SK-N-SH (cell line): ENCODE data around the gene NOP9. TPM values are rescaled to one million over a fixed set of nuclear protein-coding genes. Genes with fewer than 3 reads are reported as not detected.

ENCODE experiments used
- CTCF ChIA-PET: fragments of 300-600, 350-600 bp; formaldehyde crosslinking; extraction: SDS; loops from one replicate; lab custom pipeline; 2021; lab: Yijun Ruan, JAX
- POLR2A ChIA-PET: fragments of 350-600 bp; sonication (Branson Sonifier 250); formaldehyde crosslinking; extraction: SDS; loops from one replicate; lab custom pipeline; 2020; ENCODE audit warnings: antibody characterized with exemption, inconsistent platforms; lab: Yijun Ruan, JAX
- DNase-seq: peaks from one replicate; pipeline ENCODE4 v3.0.0; 2012
- H2AFZ ChIP-seq: fragments of 200-600 bp; sonication (generic); 2 replicates; pipeline ENCODE4 v1.8.1; 2016; ENCODE audit warnings: antibody characterized with exemption, mild to moderate bottlenecking, low read depth
- H3F3A ChIP-seq: fragments of 200-600 bp; sonication (generic); replicated peaks from 2 replicates; pipeline ENCODE3; 2016; ENCODE audit warnings: antibody characterized with exemption, mild to moderate bottlenecking; ENCODE audit not compliant: insufficient read depth
- H3K27ac ChIP-seq, 2 experiments: fragments of 200-500 bp in 1 of 2; fragments of 200-600 bp in 1 of 2; sonication (Bioruptor generic) in 1 of 2; sonication (generic), shearing (Covaris generic) in 1 of 2; 2 replicates each; pipeline versions ENCODE4 v1.5.1 to v1.6.1; 2014 to 2016; ENCODE audit warnings: low read depth in 2 of 2, inconsistent platforms in 1 of 2, low read length in 1 of 2, mild to moderate bottlenecking in 1 of 2, mixed read lengths in 1 of 2
- H3K27me3 ChIP-seq: fragments of 200-600 bp; sonication (generic), shearing (Covaris generic); 2 replicates; pipeline ENCODE4 v1.6.1; 2016; ENCODE audit warnings: mixed run types; ENCODE audit not compliant: insufficient read depth
- H3K36me3 ChIP-seq, 2 experiments: fragments of 200-500 bp in 1 of 2; fragments of 200-600 bp in 1 of 2; sonication (Bioruptor generic) in 1 of 2; sonication (generic) in 1 of 2; replicated peaks in 1 of 2; 2 replicates each; pipeline versions ENCODE3 to v1.5.1; 2014 to 2016; ENCODE audit warnings: low read length in 1 of 2, mild to moderate bottlenecking in 1 of 2; ENCODE audit not compliant: insufficient read depth in 2 of 2, control insufficient read depth in 1 of 2
- H3K4me1 ChIP-seq, 2 experiments: fragments of 200-500 bp in 1 of 2; fragments of 200-600 bp in 1 of 2; sonication (Bioruptor generic) in 1 of 2; sonication (generic), shearing (Covaris generic) in 1 of 2; 2 replicates each; pipeline versions ENCODE4 v1.5.1 to v1.6.1; 2014 to 2016; ENCODE audit warnings: low read depth in 1 of 2, low read length in 1 of 2, mixed run types in 1 of 2; ENCODE audit not compliant: insufficient read depth in 2 of 2, control insufficient read depth in 1 of 2
- H3K4me2 ChIP-seq: fragments of 200-600 bp; sonication (generic), shearing (Covaris generic); 2 replicates; pipeline ENCODE4 v1.6.1; 2017; ENCODE audit warnings: mixed run types
- H3K4me3 ChIP-seq, 2 experiments: fragments of 200-500 bp in 1 of 2; fragments of 200-600 bp in 1 of 2; sonication (Bioruptor generic) in 1 of 2; sonication (generic), shearing (Covaris generic) in 1 of 2; 2 replicates each; pipeline versions ENCODE4 v1.5.1 to v1.8.1; 2014 to 2016; ENCODE audit warnings: low read depth in 2 of 2, inconsistent platforms in 1 of 2, low read length in 1 of 2, mild to moderate bottlenecking in 1 of 2, mixed read lengths in 1 of 2, moderate library complexity in 1 of 2
- H3K79me2 ChIP-seq: fragments of 200-600 bp; sonication (generic); 2 replicates; pipeline ENCODE4 v1.8.1; 2017; ENCODE audit warnings: mild to moderate bottlenecking; ENCODE audit not compliant: insufficient read depth
- H3K9ac ChIP-seq: fragments of 200-600 bp; sonication (generic); 2 replicates; pipeline ENCODE4 v1.6.1; 2017; ENCODE audit warnings: mixed run types
- H3K9me2 ChIP-seq: fragments of 200-600 bp; sonication (generic); 2 replicates; pipeline ENCODE4 v1.6.1; 2017; ENCODE audit warnings: mixed run types
- H3K9me3 ChIP-seq: fragments of 200-600 bp; sonication (generic); 2 replicates; pipeline ENCODE4 v1.6.1; 2017; ENCODE audit warnings: mixed run types, mild to moderate bottlenecking, moderate library complexity
- H4K20me1 ChIP-seq: fragments of 200-600 bp; sonication (generic); 2 replicates; pipeline ENCODE4 v1.6.1; 2017; ENCODE audit warnings: mild to moderate bottlenecking, mixed run types; ENCODE audit not compliant: insufficient read depth
- CHD2 ChIP-seq: fragments of 150-350 bp; IDR thresholded peaks from 2 replicates; pipeline ENCODE4 v1.6.1; 2018; ENCODE audit warnings: low read length; ENCODE audit not compliant: partially characterized antibody
- ELF1 ChIP-seq: IDR thresholded peaks from 2 replicates; pipeline ENCODE4 v1.4.0; 2012
- EZH2phosphoT487 ChIP-seq: fragments of 200-600 bp; sonication (generic); IDR thresholded peaks from 2 replicates; pipeline ENCODE4 v1.6.1; 2017; ENCODE audit warnings: low read depth, mixed run types, mild to moderate bottlenecking, antibody characterized with exemption, moderate library complexity, borderline replicate concordance
- GABPA ChIP-seq: IDR thresholded peaks from 2 replicates; pipeline ENCODE4 v1.4.0; 2012; ENCODE audit warnings: low read depth, mild to moderate bottlenecking
- GATA2 ChIP-seq: sonication (generic); formaldehyde crosslinking; IDR thresholded peaks from 2 replicates; pipeline ENCODE4 v1.5.0; 2020; ENCODE audit warnings: mild to moderate bottlenecking, missing genetic modification reagents
- JUND ChIP-seq: IDR thresholded peaks from 2 replicates; pipeline ENCODE4 v1.4.0; 2012
- MAX ChIP-seq: IDR thresholded peaks from 2 replicates; pipeline ENCODE4 v1.4.0; 2012; ENCODE audit warnings: low read depth
- NRF1 ChIP-seq: IDR thresholded peaks from 2 replicates; pipeline ENCODE4 v1.6.1; 2012; ENCODE audit warnings: low read depth, mild to moderate bottlenecking, low read length
- RAD21 ChIP-seq: IDR thresholded peaks from 2 replicates; pipeline ENCODE4 v1.6.1; 2012; ENCODE audit warnings: mild to moderate bottlenecking, low read length
- RCOR1 ChIP-seq: fragments of 150-350 bp; IDR thresholded peaks from 2 replicates; pipeline ENCODE4 v1.6.1; 2017; ENCODE audit warnings: antibody characterized with exemption, low read length
- REST ChIP-seq: IDR thresholded peaks from 2 replicates; pipeline ENCODE4 v1.6.1; 2012; ENCODE audit warnings: mild to moderate bottlenecking, low read depth, low read length, moderate library complexity
- RXRA ChIP-seq: IDR thresholded peaks from 2 replicates; pipeline ENCODE4 v1.4.0; 2012; ENCODE audit warnings: low read depth, mild to moderate bottlenecking, borderline replicate concordance
- SIN3A ChIP-seq: IDR thresholded peaks from 2 replicates; pipeline ENCODE4 v1.6.1; 2012; ENCODE audit warnings: low read depth, mild to moderate bottlenecking, low read length, moderate library complexity, borderline replicate concordance
- SMC3 ChIP-seq: IDR thresholded peaks from 2 replicates; pipeline ENCODE4 v1.6.1; 2012; ENCODE audit warnings: low read depth, low read length, improper control_type of control experiment
- TEAD4 ChIP-seq: IDR thresholded peaks from 2 replicates; pipeline ENCODE4 v1.4.0; 2012; ENCODE audit warnings: mild to moderate bottlenecking, borderline replicate concordance; ENCODE audit not compliant: insufficient read depth
- USF1 ChIP-seq: IDR thresholded peaks from 2 replicates; pipeline ENCODE4 v1.4.0; 2012; ENCODE audit warnings: low read depth, borderline replicate concordance
- YY1 ChIP-seq: IDR thresholded peaks from 2 replicates; pipeline ENCODE4 v1.4.0; 2012; ENCODE audit warnings: low read depth, mild to moderate bottlenecking
- WGBS: methylation state at CpG from one replicate; pipeline ENCODE4 v1.1.6; 2017; ENCODE audit warnings: low lambda C conversion rate; 5-methylcytosine and 5-hydroxymethylcytosine counted together
- polyA plus RNA-seq, 3 experiments: library from polyadenylated mRNA; depleted of rRNA; stranded (reverse); fragments of >200 nt; gene quantifications; 2 replicates each; pipeline ENCODE4 v1.2.3, GENCODE V29; 2012
- TF ChIP-seq, protein P1 (sequence below): fragments of 150-350 bp; IDR thresholded peaks from 2 replicates; pipeline ENCODE4 v1.6.1; 2017; ENCODE audit warnings: antibody characterized with exemption, low read length, low read depth, borderline replicate concordance

Gene NOP9
- polyA plus RNA-seq, 1 of the 3 experiments (the other 2 are of a cell fraction), result 11.9 TPM

DNA sequence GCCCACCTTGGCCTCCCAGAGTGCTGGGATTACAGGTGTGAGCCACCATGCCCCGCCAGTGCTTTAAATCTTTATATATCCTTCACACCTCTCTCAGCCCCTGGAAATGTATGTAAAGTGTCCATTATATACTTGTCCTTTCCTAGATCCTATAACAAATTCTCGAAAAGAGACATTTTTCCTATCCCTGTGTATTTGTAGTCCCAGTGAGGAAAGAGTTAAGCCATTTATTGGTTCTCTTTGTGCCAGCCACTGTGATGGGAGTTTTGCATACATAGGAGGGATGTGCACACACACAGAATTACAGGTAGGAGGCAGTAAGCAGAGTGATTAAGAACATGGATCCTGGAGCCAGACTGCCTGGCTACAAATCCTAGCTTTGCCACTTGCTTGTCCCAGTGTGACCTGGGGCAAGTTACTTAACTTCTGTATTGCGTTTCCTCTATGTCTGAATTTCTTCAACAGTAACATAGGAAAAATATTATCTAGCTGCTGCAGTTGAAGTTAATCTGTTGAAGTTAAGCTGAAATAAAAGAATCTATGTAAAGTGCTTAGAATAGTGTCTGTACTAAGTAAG, 26.1 kb upstream of the NOP9 start:
- H3K9ac ChIP-seq, result no peak overlapping the region

GRCh38 chr14:24274101-24274543, 25.5 kb upstream of the NOP9 start:
- Histone ChIP-seq H3K79me2 (no peaks in the 10 kb centered on the region; the same call in 1 of the 2 replicates), H2AFZ (no peak overlapping the region), H3K27me3 (no peaks in the 10 kb centered on the region), H4K20me1 (no peaks in the 10 kb centered on the region), H3K4me3 (no peak overlapping the region), H3K4me1 (peaks cover 6 to 12% of the 10 kb centered on the region in 2 experiments; a peak in 2 of 4 replicates), H3K9me3 (no peaks in the 10 kb centered on the region), H3K4me2 (no peak overlapping the region), H3K9me2 (no peaks in the 10 kb centered on the region), H3K9ac (no peak overlapping the region), H3F3A (no peaks in the 10 kb centered on the region), H3K36me3 (peaks cover 0 to 3% of the 10 kb centered on the region in 2 experiments), H3K27ac (no peak overlapping the region)
- POLR2A ChIA-PET, result interaction anchor here (0.6 kb wide), 1 partner anchor 35 kb away, joined by 5 read pairs; no protein-coding TSS in a partner anchor
- TF ChIP-seq RCOR1 (no peak), RXRA (no peak), REST (no peak), GATA2 (CRISPR knock-in tag) (no peak), CHD2 (no peak), RAD21 (no peak), GABPA (no peak), NRF1 (no peak), USF1 (no peak), JUND (no peak), YY1 (no peak), EZH2phosphoT487 (no peak)
- TF ChIP-seq, protein P1, sequence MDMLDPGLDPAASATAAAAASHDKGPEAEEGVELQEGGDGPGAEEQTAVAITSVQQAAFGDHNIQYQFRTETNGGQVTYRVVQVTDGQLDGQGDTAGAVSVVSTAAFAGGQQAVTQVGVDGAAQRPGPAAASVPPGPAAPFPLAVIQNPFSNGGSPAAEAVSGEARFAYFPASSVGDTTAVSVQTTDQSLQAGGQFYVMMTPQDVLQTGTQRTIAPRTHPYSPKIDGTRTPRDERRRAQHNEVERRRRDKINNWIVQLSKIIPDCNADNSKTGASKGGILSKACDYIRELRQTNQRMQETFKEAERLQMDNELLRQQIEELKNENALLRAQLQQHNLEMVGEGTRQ, result no peak
- CTCF ChIA-PET, result interaction anchor here (1.0 to 3.0 kb wide), 3 partner anchors 22 to 31 kb away, joined by 6 to 14 read pairs (median 11); partner anchors contain the start of gene TINF2
- DNase-seq, result no peak
- 97% methylated on average over 3 of the region's 3 CpGs for WGBS

More for the DNA sequence above, 26.1 kb upstream of the NOP9 start:
- Histone ChIP-seq H2AFZ (no peak overlapping the region), H3K27me3 (no peaks in the 10 kb centered on the region), H3K36me3 (peaks cover 0 to 9% of the 10 kb centered on the region in 2 experiments), H3K27ac (no peak overlapping the region), H4K20me1 (no peaks in the 10 kb centered on the region), H3K9me3 (no peaks in the 10 kb centered on the region), H3K4me1 (peaks cover 6 to 10% of the 10 kb centered on the region in 2 experiments; a peak in 2 of 4 replicates), H3K9me2 (no peaks in the 10 kb centered on the region), H3K4me2 (no peak overlapping the region), H3K4me3 (no peak overlapping the region), H3K79me2 (no peaks in the 10 kb centered on the region; the same call in 1 of the 2 replicates), H3F3A (no peaks in the 10 kb centered on the region)
- TF ChIP-seq SIN3A (no peak), SMC3 (no peak), JUND (no peak), ELF1 (no peak), TEAD4 (no peak), MAX (no peak), CHD2 (no peak), USF1 (no peak)
- POLR2A ChIA-PET, result no interaction called here
- 95% methylated on average over 3 of the region's 3 CpGs for WGBS
- DNase-seq, result peak; percentile 40
- CTCF ChIA-PET, result interaction anchor here (1.0 to 3.0 kb wide), 3 partner anchors 22 to 31 kb away, joined by 6 to 14 read pairs (median 11); partner anchors contain the start of gene TINF2
